MCF 10A (cell line): ENCODE measurements around the gene FBXW4. TPM values are rescaled to one million over a fixed set of nuclear protein-coding genes. Genes with fewer than 3 reads are reported as not detected.

ENCODE experiments used
- BruUV-seq: library from RNA; stranded (reverse); fragments of 400-500 nt; replicated peaks from 2 replicates; lab custom pipeline; 2021; lab: Mats Ljungman, UMichigan
- CTCF ChIA-PET: fragments of 300-600 bp; sonication (Branson Sonifier 250); formaldehyde crosslinking; extraction: SDS; loops from one replicate; lab custom pipeline; 2021; ENCODE audit warnings: antibody characterized with exemption, inconsistent platforms; lab: Yijun Ruan, JAX
- POLR2A ChIA-PET: fragments of 300-600, 350-650 bp; sonication (Branson Sonifier 250); formaldehyde crosslinking; extraction: SDS; loops from one replicate; lab custom pipeline; 2020; ENCODE audit warnings: antibody characterized with exemption, inconsistent platforms; lab: Yijun Ruan, JAX
- DNase-seq: peaks from one replicate; pipeline ENCODE4 v3.0.0-alpha.2; 2018; ENCODE audit not compliant: unreplicated experiment
- H3K27ac Mint-ChIP-seq: one replicate; pipeline ENCODE4 v1.8.0; 2022; ENCODE audit warnings: mild to moderate bottlenecking, low read depth, mixed read lengths; ENCODE audit not compliant: unreplicated experiment
- H3K27me3 Mint-ChIP-seq: one replicate; pipeline ENCODE4 v1.8.0; 2022; ENCODE audit warnings: mixed read lengths; ENCODE audit not compliant: insufficient read depth, unreplicated experiment
- H3K36me3 Mint-ChIP-seq: one replicate; pipeline ENCODE4 v1.8.0; 2022; ENCODE audit warnings: mild to moderate bottlenecking, moderate library complexity, mixed read lengths; ENCODE audit not compliant: insufficient read depth, unreplicated experiment
- H3K4me1 Mint-ChIP-seq: one replicate; pipeline ENCODE4 v1.8.0; 2022; ENCODE audit warnings: mixed read lengths; ENCODE audit not compliant: insufficient read depth, unreplicated experiment
- H3K4me3 Mint-ChIP-seq: one replicate; pipeline ENCODE4 v1.8.0; 2022; ENCODE audit warnings: mild to moderate bottlenecking, moderate library complexity, mixed read lengths; ENCODE audit not compliant: unreplicated experiment
- H3K9me3 Mint-ChIP-seq: one replicate; pipeline ENCODE4 v1.8.0; 2022; ENCODE audit warnings: mixed read lengths; ENCODE audit not compliant: unreplicated experiment
- intact Hi-C: fragments of 100-400 bp; cut with micrococcal nuclease; formaldehyde crosslinking; loops from 2 replicates; pipeline ENCODE4 v1.14.1; 2022
- total RNA-seq: library from RNA; stranded (reverse); gene quantifications from 2 replicates; pipeline ENCODE4 v1.2.3, GENCODE V29; 2022
- TF ChIP-seq, protein P1 (sequence below): fragments of 200-600 bp; IDR thresholded peaks from one replicate; pipeline ENCODE4 v1.8.0; 2022; ENCODE audit warnings: antibody characterized with exemption, mild to moderate bottlenecking; ENCODE audit not compliant: unreplicated experiment

The FBXW4 gene
- total RNA-seq, 1 experiment from 2014 or later, result 52.1 TPM

DNA sequence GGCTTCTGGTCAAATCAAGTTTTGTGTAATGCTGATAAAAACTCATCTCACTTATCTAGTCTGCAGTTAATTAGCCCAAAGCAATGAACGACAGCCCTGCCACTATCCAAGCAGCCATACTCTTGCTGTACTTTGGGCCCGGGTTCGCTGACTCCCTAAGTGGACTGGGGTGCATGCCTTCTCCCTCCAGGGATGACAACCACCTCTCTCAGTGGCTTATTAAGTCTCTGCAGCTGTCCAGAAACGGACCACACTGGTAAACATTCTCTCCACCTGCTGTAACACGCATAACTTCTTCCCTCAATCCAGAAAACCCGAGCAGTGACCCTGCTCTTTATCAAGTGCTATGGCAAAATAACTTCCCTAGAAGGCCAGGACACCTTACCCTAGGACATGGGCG is 3.9 kb downstream of the FBXW4 start:
- Mint-ChIP-seq H3K4me1 (peaks cover 36% of the 10 kb centered on the region), H3K9me3 (no peaks in the 10 kb centered on the region), H3K27me3 (no peaks in the 10 kb centered on the region), H3K4me3 (no peak overlapping the region), H3K27ac (peak overlapping the region; percentile 23), H3K36me3 (peaks cover 40% of the 10 kb centered on the region)
- ChIA-PET CTCF (interaction anchor here (0.6 to 0.7 kb wide), 2 partner anchors 79 to 248 kb away, joined by 3 to 6 read pairs; no protein-coding TSS in a partner anchor), POLR2A (interaction anchor here (0.7 kb wide), 1 partner anchor 128 kb away, joined by 3 read pairs; no protein-coding TSS in a partner anchor)
- intact Hi-C loops, result no loop called here
- TF ChIP-seq, protein P1, sequence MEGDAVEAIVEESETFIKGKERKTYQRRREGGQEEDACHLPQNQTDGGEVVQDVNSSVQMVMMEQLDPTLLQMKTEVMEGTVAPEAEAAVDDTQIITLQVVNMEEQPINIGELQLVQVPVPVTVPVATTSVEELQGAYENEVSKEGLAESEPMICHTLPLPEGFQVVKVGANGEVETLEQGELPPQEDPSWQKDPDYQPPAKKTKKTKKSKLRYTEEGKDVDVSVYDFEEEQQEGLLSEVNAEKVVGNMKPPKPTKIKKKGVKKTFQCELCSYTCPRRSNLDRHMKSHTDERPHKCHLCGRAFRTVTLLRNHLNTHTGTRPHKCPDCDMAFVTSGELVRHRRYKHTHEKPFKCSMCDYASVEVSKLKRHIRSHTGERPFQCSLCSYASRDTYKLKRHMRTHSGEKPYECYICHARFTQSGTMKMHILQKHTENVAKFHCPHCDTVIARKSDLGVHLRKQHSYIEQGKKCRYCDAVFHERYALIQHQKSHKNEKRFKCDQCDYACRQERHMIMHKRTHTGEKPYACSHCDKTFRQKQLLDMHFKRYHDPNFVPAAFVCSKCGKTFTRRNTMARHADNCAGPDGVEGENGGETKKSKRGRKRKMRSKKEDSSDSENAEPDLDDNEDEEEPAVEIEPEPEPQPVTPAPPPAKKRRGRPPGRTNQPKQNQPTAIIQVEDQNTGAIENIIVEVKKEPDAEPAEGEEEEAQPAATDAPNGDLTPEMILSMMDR, result no peak
- BruUV-seq, result no TSS peak
- no peak for DNase-seq

DNA sequence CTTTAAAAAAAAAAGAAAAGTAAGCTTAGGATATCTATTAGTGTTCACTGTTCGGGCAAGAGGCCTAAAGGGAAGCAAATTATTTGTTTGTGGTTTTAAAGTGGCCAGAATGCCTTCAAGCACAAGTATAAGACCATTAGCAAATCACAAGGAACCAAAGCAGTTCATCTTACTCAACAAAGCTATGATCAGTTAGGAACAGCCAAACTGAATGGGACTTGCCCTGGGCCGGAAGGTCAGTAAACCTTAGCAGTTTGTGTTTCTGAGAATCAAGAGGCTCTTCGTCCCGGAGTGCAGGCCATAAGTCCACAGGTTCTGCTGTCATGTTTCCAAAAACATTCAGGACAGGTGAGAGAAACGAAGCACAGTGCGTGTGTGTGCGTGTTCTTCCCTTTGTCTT is 4.5 kb downstream of the FBXW4 start:
- ChIA-PET CTCF (interaction anchor here (0.6 to 0.7 kb wide), 2 partner anchors 80 to 247 kb away, joined by 3 to 6 read pairs; no protein-coding TSS in a partner anchor), POLR2A (interaction anchor here (0.5 to 1.3 kb wide), 2 partner anchors 10 to 41 kb away, joined by 3 to 5 read pairs; no protein-coding TSS in a partner anchor)
- Mint-ChIP-seq H3K27me3 (no peaks in the 10 kb centered on the region), H3K4me1 (peaks cover 36% of the 10 kb centered on the region), H3K27ac (peak overlapping the region; percentile 23), H3K36me3 (peaks cover 45% of the 10 kb centered on the region), H3K4me3 (no peak overlapping the region), H3K9me3 (no peaks in the 10 kb centered on the region)
- DNase-seq, result no peak
- intact Hi-C loops, result no loop called here
- BruUV-seq, result no TSS peak
- TF ChIP-seq, protein P1, result no peak

GRCh38 chr10:101687071-101687658 is 7.8 kb downstream of the FBXW4 start:
- no peak for DNase-seq
- POLR2A ChIA-PET, result no interaction called here
- Mint-ChIP-seq H3K27me3 (no peaks in the 10 kb centered on the region), H3K27ac (no peak overlapping the region), H3K4me3 (no peak overlapping the region), H3K9me3 (no peaks in the 10 kb centered on the region), H3K36me3 (peaks cover 45% of the 10 kb centered on the region), H3K4me1 (peaks cover 34% of the 10 kb centered on the region)
- intact Hi-C loops, result no loop called here
- CTCF ChIA-PET, result interaction anchor here (0.9 to 1.1 kb wide), 2 partner anchors 94 to 473 kb away, joined by 3 read pairs; no protein-coding TSS in a partner anchor
- TF ChIP-seq, protein P1, result no peak
- BruUV-seq, result no TSS peak

DNA sequence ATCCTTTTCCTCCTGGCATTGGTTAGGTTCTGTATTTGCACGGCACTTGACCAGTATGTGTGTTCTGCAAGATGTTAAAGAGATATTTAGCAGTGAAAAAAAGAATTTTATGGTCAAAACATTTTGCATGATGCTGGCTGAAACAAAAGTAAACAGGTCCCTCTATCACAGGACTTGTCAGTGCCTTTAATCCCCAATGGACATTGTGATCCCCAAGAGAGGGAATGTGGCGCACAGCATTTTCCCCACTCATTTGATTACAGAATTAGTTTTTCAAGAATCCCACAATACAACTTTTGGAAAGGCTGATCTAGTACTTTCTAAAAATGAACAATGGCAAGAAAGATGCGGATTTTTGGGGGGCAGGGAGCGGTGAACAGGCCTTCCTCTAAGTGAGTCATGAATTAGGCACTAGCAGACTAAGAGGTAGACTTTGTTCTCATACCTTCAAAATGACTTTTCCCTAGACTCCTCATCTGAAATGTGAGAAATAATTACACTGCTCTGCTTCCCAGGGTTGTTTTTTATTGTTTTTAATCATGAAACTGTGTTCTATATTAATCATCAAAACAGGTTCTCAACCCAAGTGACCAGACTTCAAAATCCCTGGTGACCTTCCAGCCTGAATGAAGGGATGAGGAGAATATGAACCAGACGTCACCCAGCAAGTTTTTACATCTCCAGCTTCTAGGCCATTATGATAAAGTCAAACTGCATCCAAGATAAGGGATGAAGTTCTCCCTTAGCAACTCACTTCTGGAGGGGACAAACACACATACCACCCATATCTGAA is 8.6 kb downstream of the FBXW4 start:
- Mint-ChIP-seq H3K36me3 (peaks cover 37% of the 10 kb centered on the region), H3K4me3 (no peak overlapping the region), H3K27ac (no peak overlapping the region), H3K9me3 (no peaks in the 10 kb centered on the region), H3K27me3 (no peaks in the 10 kb centered on the region), H3K4me1 (peaks cover 29% of the 10 kb centered on the region)
- BruUV-seq, result no TSS peak
- POLR2A ChIA-PET, result interaction anchor here (3.7 kb wide), 1 partner anchor 8 kb away, joined by 19 read pairs; the partner anchor contains the start of gene FBXW4
- CTCF ChIA-PET, result interaction anchor here (0.9 kb wide), 1 partner anchor 95 kb away, joined by 3 read pairs; no protein-coding TSS in a partner anchor
- TF ChIP-seq, protein P1, result no peak
- no peak for DNase-seq
- intact Hi-C loops, result no loop called here
